Measurements from ENCODE around the gene ACTL7A. TPM values are rescaled to one million over a fixed set of nuclear protein-coding genes. Genes with fewer than 3 reads are reported as not detected.

Gene ACTL7A
- total and polyA plus RNA-seq, 2 of the 13 experiments (the other 11 are each of a cell fraction or from before 2014, with no cell fraction given): not detected

- TF ChIP-seq NFAT5 (CRISPR knock-in tag; IDR thresholded peaks at IDR 0.05) (no peak), ZNF160 (CRISPR knock-in tag; IDR thresholded peaks at IDR 0.05) (no peak), ZMYM2 (CRISPR knock-in tag; IDR thresholded peaks at IDR 0.05) (no peak), SYNCRIP (IDR thresholded peaks at IDR 0.05; ENCODE audit: insufficient read depth, low read depth, low read length) (no peak), SNAPC2 (CRISPR knock-in tag; IDR thresholded peaks at IDR 0.05) (no peak), ZNF552 (CRISPR knock-in tag; IDR thresholded peaks at IDR 0.05; ENCODE audit: borderline replicate concordance) (no peak), ZNF280B (CRISPR knock-in tag; IDR thresholded peaks at IDR 0.05; ENCODE audit: borderline replicate concordance) (no peak), FIP1L1 (IDR thresholded peaks at IDR 0.05; ENCODE audit: borderline replicate concordance, insufficient read depth, low read depth, low read length) (no peak), SKIL (CRISPR knock-in tag; IDR thresholded peaks at IDR 0.05; ENCODE audit: borderline replicate concordance) (no peak; the same call in 1 of the 2 replicates), AGO1 (IDR thresholded peaks at IDR 0.05; ENCODE audit: low read depth, low read length, poor library complexity, severe bottlenecking) (no peak), SIN3A (IDR thresholded peaks at IDR 0.05; ENCODE audit: borderline replicate concordance, low read depth, low read length) (no peak), ZXDC (CRISPR knock-in tag; IDR thresholded peaks at IDR 0.05) (no peak), ZFP36L1 (CRISPR knock-in tag; IDR thresholded peaks at IDR 0.05) (no peak), TEAD2 (CRISPR knock-in tag; IDR thresholded peaks at IDR 0.05) (no peak), ZBTB43 (CRISPR knock-in tag; conservative IDR thresholded peaks at IDR 0.05) (peak; percentile 76; the same call in 1 of the 2 replicates)
These were observed 27.6 kb downstream of the ACTL7A start (continued) for GRCh38 chr9:108889649-108890067.

Data from HepG2 (cell line).